DND-41 (cell line): ENCODE data around the gene CDKN2B-AS1.

Source experiments
- ATAC-seq: fragments of 200-7000 bp; cut with Tn5 transposase; 3 replicates; pipeline ENCODE4 v1.9.1; 2021; ENCODE audit warnings: low read depth; ENCODE audit not compliant: insufficient read depth
- DNase-seq: peaks from one replicate; pipeline ENCODE4 v3.0.0-alpha.2; 2020
- H2AFZ ChIP-seq: 2 replicates; pipeline ENCODE4 v1.6.0; 2012; ENCODE audit warnings: low read depth, low read length
- H3K27ac ChIP-seq: 2 replicates; pipeline ENCODE4 v1.5.1; 2012; ENCODE audit warnings: low read length, inconsistent platforms
- H3K27me3 ChIP-seq: fragments of 200-600 bp; sonication (generic); 2 replicates; pipeline ENCODE4 v1.6.0; 2012; ENCODE audit warnings: low read length, mild to moderate bottlenecking, inconsistent platforms; ENCODE audit not compliant: insufficient read depth, poor library complexity
- H3K36me3 ChIP-seq: 2 replicates; pipeline ENCODE4 v1.5.1; 2012; ENCODE audit warnings: low read length, inconsistent platforms; ENCODE audit not compliant: insufficient read depth
- H3K4me1 ChIP-seq: 2 replicates; pipeline ENCODE4 v1.5.1; 2012; ENCODE audit warnings: mild to moderate bottlenecking, low read length; ENCODE audit not compliant: insufficient read depth
- H3K4me2 ChIP-seq: 2 replicates; pipeline ENCODE4 v1.6.0; 2012; ENCODE audit warnings: mild to moderate bottlenecking, moderate library complexity, low read length, inconsistent platforms; ENCODE audit not compliant: insufficient read depth
- H3K4me3 ChIP-seq, 2 experiments: fragments of 200-600 bp in 1 of 2; shearing (Covaris generic) in 1 of 2; 2 replicates each; pipeline ENCODE4 v1.5.1; 2012 to 2016; ENCODE audit warnings: inconsistent platforms in 2 of 2, low read length in 2 of 2, mild to moderate bottlenecking in 2 of 2, low read depth in 1 of 2, moderate library complexity in 1 of 2
- H3K79me2 ChIP-seq: 2 replicates; pipeline ENCODE4 v1.6.0; 2012; ENCODE audit warnings: low read length, inconsistent platforms; ENCODE audit not compliant: insufficient read depth
- H3K9ac ChIP-seq: 2 replicates; pipeline ENCODE4 v1.6.0; 2012; ENCODE audit warnings: low read depth, mild to moderate bottlenecking, inconsistent platforms, low read length, moderate library complexity
- H3K9me3 ChIP-seq: 2 replicates; pipeline ENCODE4 v1.5.1; 2012; ENCODE audit warnings: low read length, moderate library complexity, mild to moderate bottlenecking, inconsistent platforms; ENCODE audit not compliant: insufficient read depth, severe bottlenecking
- H4K20me1 ChIP-seq: 2 replicates; pipeline ENCODE4 v1.6.0; 2012; ENCODE audit warnings: low read length; ENCODE audit not compliant: insufficient read depth
- CTCF ChIP-seq: IDR thresholded peaks from 2 replicates; pipeline ENCODE4 v1.5.1; 2012; ENCODE audit warnings: borderline replicate concordance, low read length, moderate library complexity, mild to moderate bottlenecking; ENCODE audit not compliant: poor library complexity, severe bottlenecking; ENCODE audit errors: extremely low read depth
- EZH2 ChIP-seq: IDR thresholded peaks from 3 replicates; pipeline ENCODE4 v1.6.1; 2012; ENCODE audit warnings: borderline replicate concordance, low read depth, mild to moderate bottlenecking, moderate library complexity, low read length, inconsistent platforms; ENCODE audit not compliant: severe bottlenecking

The CDKN2B-AS1 gene

GRCh38 chr9:22079873-22080341 lies 85.3 kb downstream of the CDKN2B-AS1 start:
- Histone ChIP-seq H3K4me3 (no peak overlapping the region), H3K27ac (peak overlapping the region; percentile 6; the same call in 1 of the 2 replicates), H3K9ac (no peak overlapping the region), H3K4me1 (peaks cover 5% of the 10 kb centered on the region; the same call in 1 of the 2 replicates), H3K36me3 (peaks cover 23% of the 10 kb centered on the region), H3K4me2 (no peak overlapping the region), H3K27me3 (no peaks in the 10 kb centered on the region), H2AFZ (no peak overlapping the region), H3K79me2 (no peaks in the 10 kb centered on the region), H4K20me1 (no peaks in the 10 kb centered on the region), H3K9me3 (no peaks in the 10 kb centered on the region)
- TF ChIP-seq CTCF (no peak), EZH2 (no peak)
- ATAC-seq: peak; percentile 90
- DNase-seq: peak; percentile 66

GRCh38 chr9:22084336-22085035 lies 89.9 kb downstream of the CDKN2B-AS1 start:
- H3K27me3 ChIP-seq: no peaks in the 10 kb centered on the region
- no peak overlapping the region for H3K4me3 ChIP-seq
- H3K4me1 ChIP-seq: peaks cover 2% of the 10 kb centered on the region; the same call in 1 of the 2 replicates
- no peak for ATAC-seq
- H3K4me2 ChIP-seq: no peak overlapping the region
- H3K36me3 ChIP-seq: peaks cover 35% of the 10 kb centered on the region
- TF ChIP-seq EZH2: no peak
- TF ChIP-seq CTCF: no peak
- H3K9me3 ChIP-seq: no peaks in the 10 kb centered on the region
- no peak overlapping the region for H3K27ac ChIP-seq
- no peaks in the 10 kb centered on the region for H3K79me2 ChIP-seq
- DNase-seq: no peak
- no peak overlapping the region for H2AFZ ChIP-seq
- H3K9ac ChIP-seq: no peak overlapping the region
- no peaks in the 10 kb centered on the region for H4K20me1 ChIP-seq

- Histone ChIP-seq H3K27me3 (no peaks in the 10 kb centered on the region), H3K9me3 (no peaks in the 10 kb centered on the region), H3K4me2 (no peak overlapping the region), H4K20me1 (no peaks in the 10 kb centered on the region), H3K4me3 (no peak overlapping the region), H3K79me2 (no peaks in the 10 kb centered on the region), H2AFZ (no peak overlapping the region), H3K27ac (no peak overlapping the region), H3K9ac (no peak overlapping the region), H3K36me3 (peaks cover 13% of the 10 kb centered on the region; the same call in 1 of the 2 replicates), H3K4me1 (no peaks in the 10 kb centered on the region)
- TF ChIP-seq EZH2 (no peak), CTCF (no peak)
- no peak for DNase-seq
- no peak for ATAC-seq
Observed at GRCh38 chr9:22088053-22088716, 93.6 kb downstream of the CDKN2B-AS1 start.
